Stimulated activated CD4-positive, alpha-beta T cell treated with anti-CD3 and anti-CD28 coated beads, Interleukin-15, amount 100 ng/mL, for 1 hour (primary cell): Measurements from ENCODE around the gene RALGPS2.

Experiments used
- DNase-seq, 2 donors: peaks; one replicate each; pipeline ENCODE4 v3.0.0-alpha.2; 2020; ENCODE audit warnings: low read depth in 1 of 2, low spot score in 1 of 2

The RALGPS2 gene

DNA sequence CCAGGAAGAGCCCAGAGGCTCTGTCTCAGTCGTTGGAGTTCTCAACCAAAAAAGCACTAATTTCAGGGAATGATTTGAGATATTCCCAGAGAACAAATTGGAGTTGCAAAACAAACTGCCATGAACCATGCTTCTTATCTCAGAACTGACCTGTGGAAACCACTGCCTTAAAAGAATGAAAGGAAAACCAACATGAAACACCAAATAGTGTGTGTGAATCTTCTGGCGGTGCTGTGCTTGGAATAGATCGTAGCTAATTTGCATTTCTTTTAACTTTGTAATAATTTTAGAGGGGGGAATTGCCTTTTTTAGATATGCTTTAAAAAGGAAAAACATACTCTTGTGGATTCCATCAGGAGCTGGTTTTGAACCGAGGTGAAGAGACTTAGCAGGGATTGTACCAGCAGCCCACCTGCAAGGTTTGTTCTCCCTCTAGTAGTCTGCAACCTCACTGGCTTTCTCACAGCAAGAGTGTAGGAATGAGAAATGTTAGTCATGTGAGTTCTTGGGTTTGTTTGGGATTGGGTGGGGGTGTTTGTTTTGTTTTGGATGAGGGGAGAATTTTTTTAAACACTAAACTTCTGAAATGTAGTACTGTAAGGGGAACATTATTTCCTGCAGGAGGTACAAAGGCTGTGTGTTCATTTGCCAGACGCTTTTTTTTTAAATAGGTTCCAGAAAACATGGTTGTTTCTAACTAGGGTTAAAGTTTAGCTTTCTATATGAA is 191.6 kb downstream of the RALGPS2 start:
- no peak for DNase-seq

GRCh38 chr1:178918308-178918707 is 193.3 kb downstream of the RALGPS2 start:
- DNase-seq, result no peak

GRCh38 chr1:178918955-178919354 is 193.9 kb downstream of the RALGPS2 start:
- no peak for DNase-seq

GRCh38 chr1:178919581-178919980 is 194.5 kb downstream of the RALGPS2 start:
- no peak for DNase-seq

GRCh38 chr1:178921499-178921898 is 196.5 kb downstream of the RALGPS2 start:
- no peak for DNase-seq

DNA sequence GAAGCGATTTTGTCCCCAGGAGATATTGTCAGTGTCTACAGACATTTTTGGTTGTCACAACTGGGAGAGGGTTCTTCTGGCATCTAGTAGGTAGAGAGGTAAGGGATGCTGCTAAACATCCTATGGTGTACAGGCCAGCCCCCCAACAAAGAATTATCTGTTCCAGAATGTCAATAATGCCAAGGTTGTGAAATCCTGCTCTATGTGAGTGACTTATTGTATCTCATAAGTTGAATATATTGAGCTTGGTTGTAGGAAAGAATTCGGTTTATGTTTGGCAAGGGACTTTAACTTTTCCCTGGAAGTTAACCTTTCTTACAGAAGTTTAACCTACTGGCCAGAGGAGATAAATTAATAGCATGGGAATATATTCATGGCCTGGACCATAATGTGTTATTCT is 198.5 kb downstream of the RALGPS2 start:
- DNase-seq, result no peak

DNA sequence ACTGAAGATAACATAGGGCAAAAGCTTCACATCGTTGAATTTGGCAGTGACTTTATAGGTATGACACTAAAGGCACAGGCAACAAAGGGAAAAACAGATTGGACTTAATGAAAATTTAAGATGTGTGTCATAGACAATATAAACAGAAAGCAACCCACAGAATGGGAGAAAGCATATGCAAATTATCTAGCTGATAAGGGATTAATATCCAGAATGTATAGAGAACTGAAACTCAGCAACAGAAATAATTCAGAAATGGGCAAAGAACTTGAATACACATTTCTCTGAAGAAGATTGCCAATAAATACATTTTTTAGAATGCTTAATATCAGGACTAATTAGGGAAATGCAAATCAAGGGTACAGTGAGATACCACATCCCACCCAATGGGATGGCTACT is 201.0 kb downstream of the RALGPS2 start:
- no peak for DNase-seq

DNA sequence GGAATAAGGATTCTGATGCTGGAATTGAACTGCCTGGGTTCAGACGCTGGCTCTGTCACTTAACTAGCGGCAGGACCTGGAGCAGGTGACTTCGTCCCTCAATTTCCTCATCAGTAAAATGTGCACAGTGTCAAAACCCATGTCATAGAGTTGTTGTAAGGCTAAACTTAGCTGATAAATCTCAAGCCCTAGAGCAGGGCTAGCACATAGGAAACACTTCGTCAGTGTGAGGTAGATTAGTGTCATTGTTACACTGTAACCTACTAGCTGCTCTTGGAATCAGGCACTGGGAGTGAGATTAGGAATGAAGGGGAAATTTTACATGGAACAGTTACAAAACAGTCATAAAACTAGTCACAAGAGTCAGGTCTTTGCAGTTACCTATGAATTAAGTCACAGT is 202.0 kb downstream of the RALGPS2 start:
- no peak for DNase-seq

GRCh38 chr1:178928041-178928440 is 203.0 kb downstream of the RALGPS2 start:
- no peak for DNase-seq

DNA sequence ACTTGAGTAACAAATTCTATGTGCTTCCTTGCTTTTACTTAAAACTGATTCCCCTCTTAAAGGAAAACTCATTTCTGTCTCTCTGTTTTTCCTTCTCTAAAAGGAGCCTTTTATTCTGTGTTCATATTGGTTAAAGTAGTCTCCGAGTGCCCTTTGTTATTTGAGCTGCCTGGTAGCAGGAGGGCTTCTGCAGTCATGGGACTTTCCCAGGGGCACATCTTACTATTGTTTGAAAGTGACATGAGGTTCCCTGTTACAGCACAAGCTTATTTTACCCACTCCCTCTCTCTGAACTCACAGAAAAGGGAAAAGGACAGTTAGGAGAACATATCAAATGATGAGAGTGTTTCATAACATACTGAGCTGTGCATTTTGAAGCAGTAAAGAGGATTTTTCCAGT is 203.9 kb downstream of the RALGPS2 start:
- no peak for DNase-seq

- no peak for DNase-seq
These were observed 207.0 kb downstream of the RALGPS2 start for GRCh38 chr1:178931858-178932551.

GRCh38 chr1:178932552-178932906 is 207.5 kb downstream of the RALGPS2 start:
- no peak for DNase-seq

DNA sequence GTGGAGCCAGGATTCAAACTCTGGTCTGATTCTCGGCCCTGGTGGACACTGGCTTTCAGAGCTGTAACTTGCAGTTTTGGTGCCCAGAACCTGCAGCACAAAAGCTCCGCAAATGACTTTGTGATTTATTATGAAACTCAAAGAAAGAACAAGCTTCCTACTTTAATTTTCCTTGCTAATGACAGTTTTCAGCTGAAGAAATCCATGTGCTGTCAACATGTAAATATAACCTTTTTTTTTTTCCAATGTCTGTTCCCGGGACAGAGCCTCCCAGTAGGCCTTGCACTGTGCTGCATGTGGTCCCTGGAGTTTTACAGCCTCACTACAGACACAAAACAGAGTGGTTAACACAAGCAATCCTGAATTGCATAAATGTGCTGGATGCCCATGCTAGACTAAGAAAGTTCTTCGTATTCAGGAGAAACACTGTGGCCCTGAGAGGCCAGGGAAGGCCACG is 208.1 kb downstream of the RALGPS2 start:
- no peak for DNase-seq

GRCh38 chr1:178933709-178934490 is 208.9 kb downstream of the RALGPS2 start:
- DNase-seq, result no peak

DNA sequence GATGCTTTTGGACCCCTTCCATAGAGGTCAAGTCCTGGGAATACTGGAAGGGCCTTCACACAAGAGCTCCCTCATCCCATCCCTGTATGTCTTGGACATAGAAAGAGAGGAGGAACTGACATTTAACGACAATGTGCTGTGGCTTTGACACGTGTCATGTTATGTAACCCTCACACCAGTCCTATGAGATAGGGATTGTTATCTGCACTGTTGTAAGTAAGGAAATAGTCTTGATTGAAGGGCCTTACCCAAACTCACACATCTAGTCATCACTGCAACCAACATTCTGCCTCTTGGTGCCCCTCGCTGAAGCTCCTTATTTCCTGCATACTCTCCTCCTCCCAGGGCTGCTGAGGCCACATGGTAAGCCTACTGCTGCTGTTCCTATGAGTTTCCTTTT is 209.5 kb downstream of the RALGPS2 start:
- no peak for DNase-seq

DNA sequence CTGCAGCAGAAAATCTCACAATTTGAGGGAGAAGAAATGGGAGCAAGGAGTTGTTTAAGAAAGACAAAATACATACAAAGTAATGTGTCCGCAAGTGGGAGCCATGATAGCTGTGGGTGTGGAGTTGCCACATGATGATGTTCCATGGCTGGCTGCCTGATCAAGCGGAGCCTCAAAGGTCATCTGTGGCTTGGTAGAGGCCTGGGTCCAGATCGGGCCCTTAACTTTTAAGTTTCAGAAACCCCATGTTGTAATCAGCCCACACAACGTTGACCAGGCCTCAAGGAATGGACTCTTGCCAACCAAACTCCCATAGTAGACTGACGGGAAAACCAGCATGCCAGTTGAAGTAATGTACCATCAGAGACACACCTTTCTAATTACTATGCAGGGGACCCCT is 210.6 kb downstream of the RALGPS2 start:
- DNase-seq, result no peak

DNA sequence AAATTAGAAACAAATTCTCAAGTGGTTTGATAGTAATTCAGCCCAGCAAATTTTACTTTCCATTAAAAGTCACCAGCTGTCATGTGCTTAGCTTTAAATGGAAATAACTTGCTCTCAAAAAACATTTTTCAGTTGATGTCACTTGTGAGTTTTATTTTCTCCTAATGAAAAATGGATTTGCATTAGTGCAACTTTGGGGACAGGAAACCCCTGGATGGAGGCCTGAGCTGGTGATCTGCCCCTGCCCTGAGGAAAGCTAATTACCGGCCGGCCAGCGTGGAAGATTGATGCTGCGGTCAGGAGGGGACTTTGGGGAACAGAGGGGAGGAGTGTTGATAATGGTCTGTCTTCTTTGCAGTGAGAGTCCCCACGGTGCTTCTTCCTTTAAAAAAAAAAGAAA is 212.7 kb downstream of the RALGPS2 start:
- no peak for DNase-seq

DNA sequence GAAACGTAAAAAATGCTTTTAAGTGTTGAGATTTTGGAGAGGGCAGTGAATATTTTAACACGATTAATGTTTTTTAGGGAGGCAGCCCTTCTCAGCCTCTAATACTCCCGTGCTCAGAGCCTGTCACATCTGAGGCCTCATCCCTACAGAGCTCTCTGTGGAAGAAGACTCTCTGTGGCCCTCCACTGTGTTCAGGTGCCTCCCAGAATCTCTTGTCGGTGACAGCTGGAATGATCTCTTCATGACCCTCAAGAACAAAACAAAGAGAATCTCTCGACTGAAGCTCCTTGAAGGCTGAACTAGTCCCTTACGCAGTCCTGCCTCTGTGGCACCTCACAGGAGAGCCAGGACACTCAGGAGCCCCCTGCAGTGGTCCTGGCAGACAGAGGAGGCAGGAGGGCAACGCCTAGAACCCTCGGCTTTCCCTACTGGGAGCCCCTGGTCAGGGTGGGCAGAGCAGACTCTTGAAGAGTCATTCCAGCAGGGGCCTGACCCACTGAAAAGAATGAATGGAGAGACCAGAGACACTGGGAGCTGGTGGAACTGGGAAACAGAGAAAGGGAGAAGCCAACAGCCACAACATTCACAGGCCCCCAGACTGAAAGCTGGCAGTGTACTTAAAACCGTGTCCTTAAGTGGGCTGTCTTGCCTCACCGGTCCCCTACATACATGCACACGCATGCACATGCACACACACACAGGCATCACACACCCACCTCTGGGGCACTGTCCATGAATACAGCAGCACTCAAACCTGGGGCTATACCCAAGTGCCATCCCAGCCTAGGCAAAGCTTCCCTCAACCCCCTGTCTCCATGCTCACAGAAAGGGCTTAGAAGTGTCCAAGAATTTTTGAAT is 213.3 kb downstream of the RALGPS2 start:
- no peak for DNase-seq

- DNase-seq, result no peak
These were observed 213.9 kb downstream of the RALGPS2 start for GRCh38 chr1:178938959-178939317.

DNA sequence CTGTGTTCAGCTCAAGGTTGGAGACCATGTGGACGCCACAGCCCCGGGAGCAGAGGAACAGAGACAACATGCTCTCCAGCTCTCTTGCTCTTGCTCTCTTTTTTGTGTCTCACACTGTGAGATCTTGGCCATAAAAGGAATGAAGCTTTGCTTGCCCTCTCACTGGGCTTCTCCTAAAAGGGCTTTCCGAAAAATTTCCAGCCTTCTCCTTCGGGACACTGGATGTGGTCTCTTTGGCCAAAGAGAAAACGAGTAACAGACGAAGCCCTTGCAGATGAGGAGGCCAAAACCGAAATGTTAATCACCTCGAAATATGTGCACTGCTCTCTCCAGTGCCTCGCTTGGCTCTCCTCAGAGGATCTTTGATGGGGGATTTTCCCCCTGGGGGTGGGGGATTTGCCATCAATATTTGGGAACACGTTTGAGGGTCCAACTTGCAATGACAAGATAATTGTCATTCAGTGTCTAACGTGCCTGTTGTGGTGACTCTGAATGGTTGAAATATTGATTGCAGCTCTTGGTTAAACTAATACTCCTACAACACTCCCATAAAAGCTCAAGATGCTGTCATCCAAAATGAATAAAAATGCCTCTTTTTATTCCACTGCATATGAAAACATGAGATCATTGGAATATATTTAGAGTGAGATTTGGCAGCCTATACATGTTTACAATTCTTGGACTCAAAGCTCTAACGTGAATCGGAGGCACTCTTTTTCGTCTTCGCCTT is 214.5 kb downstream of the RALGPS2 start:
- no peak for DNase-seq
